OCI-LY1 (cell line): ENCODE results near the gene TLE5.

Experiments
- EZH2 ChIP-seq: fragments of 200-600 bp; sonication (generic), shearing (Covaris generic); IDR thresholded peaks from 2 replicates; pipeline ENCODE4 v1.8.0; 2017; ENCODE audit warnings: borderline replicate concordance, mixed run types, mild to moderate bottlenecking, antibody characterized with exemption, low read length, moderate library complexity, mixed read lengths
- TF ChIP-seq, protein P1 (sequence below): fragments of 200-600 bp; sonication (generic), shearing (Covaris generic); IDR thresholded peaks from 2 replicates; pipeline ENCODE4 v1.5.1; 2017; ENCODE audit warnings: mild to moderate bottlenecking, antibody characterized with exemption, low read length, moderate library complexity, mixed read lengths

DNA sequence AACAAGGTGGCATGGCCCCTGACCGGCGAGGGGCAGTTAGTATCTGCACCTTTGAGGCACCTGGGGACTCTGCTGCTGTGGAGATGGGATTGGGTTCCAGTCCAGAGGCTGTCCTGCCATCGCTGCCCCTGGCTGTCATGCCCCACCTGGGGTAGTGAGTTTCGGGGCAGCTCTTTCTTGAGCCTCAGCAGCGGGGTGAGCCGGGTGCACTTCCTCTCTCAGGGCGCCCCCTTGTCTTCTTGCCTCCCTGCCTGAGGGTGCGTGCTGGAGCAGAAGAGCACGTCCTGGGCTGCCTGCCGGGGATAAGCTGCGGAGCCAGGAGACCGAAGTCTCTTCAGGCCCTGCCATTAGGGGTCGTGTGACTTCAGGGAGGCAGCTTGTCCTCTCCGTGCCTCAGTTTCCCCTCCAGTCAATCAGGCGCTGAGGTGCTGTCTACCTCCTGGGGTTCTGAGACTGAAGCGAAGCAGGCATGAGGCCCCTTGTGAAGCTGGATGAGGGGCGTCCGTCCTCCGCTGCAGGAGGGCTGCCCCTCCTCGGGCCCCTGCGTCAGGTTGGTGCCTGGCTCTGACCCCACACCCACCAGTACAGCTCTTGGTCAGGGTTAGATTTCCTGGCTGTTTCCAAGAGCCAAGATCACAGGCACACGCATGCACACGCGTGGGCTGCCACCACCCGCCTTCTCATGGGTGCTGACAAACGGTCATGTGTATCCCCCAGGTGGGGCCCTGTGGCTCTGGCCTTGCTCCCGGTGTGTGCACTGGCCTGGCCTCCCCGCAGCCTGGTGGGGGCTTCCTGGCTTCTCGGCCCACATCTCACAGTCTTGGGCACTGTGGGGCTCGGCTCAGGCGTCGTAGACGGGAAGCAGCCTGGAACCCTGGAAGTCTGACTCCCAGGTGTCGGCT lies 40.2 kb upstream of the TLE5 start:
- TF ChIP-seq, protein P1, sequence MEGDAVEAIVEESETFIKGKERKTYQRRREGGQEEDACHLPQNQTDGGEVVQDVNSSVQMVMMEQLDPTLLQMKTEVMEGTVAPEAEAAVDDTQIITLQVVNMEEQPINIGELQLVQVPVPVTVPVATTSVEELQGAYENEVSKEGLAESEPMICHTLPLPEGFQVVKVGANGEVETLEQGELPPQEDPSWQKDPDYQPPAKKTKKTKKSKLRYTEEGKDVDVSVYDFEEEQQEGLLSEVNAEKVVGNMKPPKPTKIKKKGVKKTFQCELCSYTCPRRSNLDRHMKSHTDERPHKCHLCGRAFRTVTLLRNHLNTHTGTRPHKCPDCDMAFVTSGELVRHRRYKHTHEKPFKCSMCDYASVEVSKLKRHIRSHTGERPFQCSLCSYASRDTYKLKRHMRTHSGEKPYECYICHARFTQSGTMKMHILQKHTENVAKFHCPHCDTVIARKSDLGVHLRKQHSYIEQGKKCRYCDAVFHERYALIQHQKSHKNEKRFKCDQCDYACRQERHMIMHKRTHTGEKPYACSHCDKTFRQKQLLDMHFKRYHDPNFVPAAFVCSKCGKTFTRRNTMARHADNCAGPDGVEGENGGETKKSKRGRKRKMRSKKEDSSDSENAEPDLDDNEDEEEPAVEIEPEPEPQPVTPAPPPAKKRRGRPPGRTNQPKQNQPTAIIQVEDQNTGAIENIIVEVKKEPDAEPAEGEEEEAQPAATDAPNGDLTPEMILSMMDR: no peak
- TF ChIP-seq EZH2: no peak
